ENCODE measurements around the gene GSDMA. TPM values are rescaled to one million over a fixed set of nuclear protein-coding genes. Genes with fewer than 3 reads are reported as not detected.
"Not testable (repeated sequence)": the region's sequence is repeated elsewhere in the genome, so short reads cannot be mapped to it uniquely, and the experiment has no call there.

Gene GSDMA
- total RNA-seq, 1 donor from 2014 or later = not detected

GRCh38 chr17:40012017-40012647 lies 49.3 kb downstream of the GSDMA start:
- H3K27ac Mint-ChIP-seq (ENCODE audit: unreplicated experiment); H3K36me3 Mint-ChIP-seq (ENCODE audit: low read depth, unreplicated experiment): not testable (repeated sequence)

GRCh38 chr17:40014375-40014980 lies 51.7 kb downstream of the GSDMA start:
- DNase-seq (ENCODE audit: low spot score) = no peak
- Mint-ChIP-seq H3K4me3 (ENCODE audit: unreplicated experiment) (no peak overlapping the region), H3K36me3 (ENCODE audit: low read depth, unreplicated experiment) (peaks cover 13% of the 10 kb centered on the region), H3K27me3 (ENCODE audit: unreplicated experiment) (peaks cover 10% of the 10 kb centered on the region), H3K4me1 (ENCODE audit: unreplicated experiment) (peaks cover 6% of the 10 kb centered on the region), H3K9me3 (ENCODE audit: unreplicated experiment) (no peaks in the 10 kb centered on the region), H3K27ac (ENCODE audit: unreplicated experiment) (no peak overlapping the region)
- TF ChIP-seq CTCF (IDR thresholded peaks at IDR 0.05; ENCODE audit: unreplicated experiment) = no peak

More at GRCh38 chr17:40012017-40012647, 49.3 kb downstream of the GSDMA start:
- H3K4me3 Mint-ChIP-seq (ENCODE audit: unreplicated experiment); H3K9me3 Mint-ChIP-seq (ENCODE audit: unreplicated experiment); H3K4me1 Mint-ChIP-seq (ENCODE audit: unreplicated experiment); DNase-seq (ENCODE audit: low spot score); H3K27me3 Mint-ChIP-seq (ENCODE audit: unreplicated experiment): not testable (repeated sequence)

DNA sequence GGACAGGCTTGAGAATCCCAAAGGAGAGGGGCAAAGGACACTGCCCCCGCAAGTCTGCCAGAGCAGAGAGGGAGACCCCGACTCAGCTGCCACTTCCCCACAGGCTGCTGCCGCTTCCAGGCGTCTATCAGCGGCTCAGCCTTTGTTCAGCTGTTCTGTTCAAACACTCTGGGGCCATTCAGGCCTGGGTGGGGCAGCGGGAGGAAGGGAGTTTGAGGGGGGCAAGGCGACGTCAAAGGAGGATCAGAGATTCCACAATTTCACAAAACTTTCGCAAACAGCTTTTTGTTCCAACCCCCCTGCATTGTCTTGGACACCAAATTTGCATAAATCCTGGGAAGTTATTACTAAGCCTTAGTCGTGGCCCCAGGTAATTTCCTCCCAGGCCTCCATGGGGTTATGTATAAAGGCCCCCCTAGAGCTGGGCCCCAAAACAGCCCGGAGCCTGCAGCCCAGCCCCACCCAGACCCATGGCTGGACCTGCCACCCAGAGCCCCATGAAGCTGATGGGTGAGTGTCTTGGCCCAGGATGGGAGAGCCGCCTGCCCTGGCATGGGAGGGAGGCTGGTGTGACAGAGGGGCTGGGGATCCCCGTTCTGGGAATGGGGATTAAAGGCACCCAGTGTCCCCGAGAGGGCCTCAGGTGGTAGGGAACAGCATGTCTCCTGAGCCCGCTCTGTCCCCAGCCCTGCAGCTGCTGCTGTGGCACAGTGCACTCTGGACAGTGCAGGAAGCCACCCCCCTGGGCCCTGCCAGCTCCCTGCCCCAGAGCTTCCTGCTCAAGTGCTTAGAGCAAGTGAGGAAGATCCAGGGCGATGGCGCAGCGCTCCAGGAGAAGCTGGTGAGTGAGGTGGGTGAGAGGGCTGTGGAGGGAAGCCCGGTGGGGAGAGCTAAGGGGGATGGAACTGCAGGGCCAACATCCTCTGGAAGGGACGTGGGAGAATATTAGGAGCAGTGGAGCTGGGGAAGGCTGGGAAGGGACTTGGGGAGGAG lies 52.5 kb downstream of the GSDMA start, which contains the start of gene CSF3:
TSS of gene CSF3 (plus strand) at position 436 of the 993 bp plus-strand sequence. CDS start at position 471, 35 bp downstream.
- H3K4me3 Mint-ChIP-seq (ENCODE audit: unreplicated experiment) = no peak within 1 kb of the TSS
- TF ChIP-seq CTCF (IDR thresholded peaks at IDR 0.05; ENCODE audit: unreplicated experiment) = no peak
- H3K36me3 Mint-ChIP-seq (ENCODE audit: low read depth, unreplicated experiment) = peaks cover 13% of the 10 kb centered on the region
- H3K4me1 Mint-ChIP-seq (ENCODE audit: unreplicated experiment) = peaks cover 4% of the 10 kb centered on the region
- no peak within 1 kb of the TSS for H3K27ac Mint-ChIP-seq (ENCODE audit: unreplicated experiment)
- H3K9me3 Mint-ChIP-seq (ENCODE audit: unreplicated experiment) = no peaks in the 10 kb centered on the region
- H3K27me3 Mint-ChIP-seq (ENCODE audit: unreplicated experiment) = peaks cover 10% of the 10 kb centered on the region
- DNase-seq (ENCODE audit: low spot score) = no peak

GRCh38 chr17:40015998-40016985 lies 53.5 kb downstream of the GSDMA start:
- Mint-ChIP-seq H3K9me3 (ENCODE audit: unreplicated experiment) (no peaks in the 10 kb centered on the region), H3K4me3 (ENCODE audit: unreplicated experiment) (no peak overlapping the region), H3K36me3 (ENCODE audit: low read depth, unreplicated experiment) (peaks cover 18% of the 10 kb centered on the region), H3K27me3 (ENCODE audit: unreplicated experiment) (peaks cover 10% of the 10 kb centered on the region), H3K4me1 (ENCODE audit: unreplicated experiment) (peaks cover 4% of the 10 kb centered on the region), H3K27ac (ENCODE audit: unreplicated experiment) (no peak overlapping the region)
- DNase-seq (ENCODE audit: low spot score) = no peak
- TF ChIP-seq CTCF (IDR thresholded peaks at IDR 0.05; ENCODE audit: unreplicated experiment) = no peak
